HG02763 (cell line): ENCODE data around the gene HSPA12B.

Experiments used
- ATAC-seq: cut with Tn5 transposase; IDR thresholded peaks from one replicate; pipeline ENCODE4 v1.9.1; 2021; ENCODE audit warnings: mild to moderate bottlenecking, moderate library complexity; ENCODE audit not compliant: unreplicated experiment

The HSPA12B gene

GRCh38 chr20:3732327-3733118 is at the start of gene HSPA12B:
Gene HSPA12B, plus strand, starts transcription at chr20:3732685. Its CDS starts 5,990 bp downstream, at chr20:3738675.
- ATAC-seq, result no peak

GRCh38 chr20:3685341-3685740 is 47.1 kb upstream of the HSPA12B start:
- no peak for ATAC-seq

- ATAC-seq, result no peak
Observed at GRCh38 chr20:3686421-3686820, 46.1 kb upstream of the HSPA12B start.

GRCh38 chr20:3686867-3687321 is 45.6 kb upstream of the HSPA12B start:
- no peak for ATAC-seq

- ATAC-seq, result no peak
Observed at GRCh38 chr20:3687655-3688054, 44.8 kb upstream of the HSPA12B start.

- no peak for ATAC-seq
Observed at GRCh38 chr20:3689978-3690377, 42.5 kb upstream of the HSPA12B start.

- no peak for ATAC-seq
Observed at GRCh38 chr20:3690413-3690812, 42.1 kb upstream of the HSPA12B start.

- no peak for ATAC-seq
Observed at GRCh38 chr20:3691306-3691705, 41.2 kb upstream of the HSPA12B start.

- ATAC-seq, result no peak
Observed at GRCh38 chr20:3691897-3692296, 40.6 kb upstream of the HSPA12B start.

GRCh38 chr20:3692706-3693294 is 39.7 kb upstream of the HSPA12B start:
- no peak for ATAC-seq

GRCh38 chr20:3693376-3693775 is 39.1 kb upstream of the HSPA12B start:
- ATAC-seq, result no peak

GRCh38 chr20:3694864-3695263 is 37.6 kb upstream of the HSPA12B start:
- ATAC-seq, result no peak

- ATAC-seq, result no peak
Observed at GRCh38 chr20:3696200-3696599, 36.3 kb upstream of the HSPA12B start.

- ATAC-seq, result no peak
Observed at GRCh38 chr20:3696745-3697587, 35.5 kb upstream of the HSPA12B start.

GRCh38 chr20:3697588-3698305 is 34.7 kb upstream of the HSPA12B start:
- ATAC-seq, result no peak

GRCh38 chr20:3698591-3699001 is 33.9 kb upstream of the HSPA12B start:
- no peak for ATAC-seq

GRCh38 chr20:3699037-3699436 is 33.4 kb upstream of the HSPA12B start:
- no peak for ATAC-seq

- ATAC-seq, result no peak
Observed at GRCh38 chr20:3701061-3701998, 31.2 kb upstream of the HSPA12B start.

GRCh38 chr20:3702611-3703391 is 29.7 kb upstream of the HSPA12B start:
- no peak for ATAC-seq
